HG02973 (cell line): ENCODE results near the gene HRH1.
"Not testable (repeated sequence)": the region's sequence is repeated elsewhere in the genome, so short reads cannot be mapped to it uniquely, and the experiment has no call there.

Experiments
- ATAC-seq: cut with Tn5 transposase; IDR thresholded peaks from one replicate; pipeline ENCODE4 v1.9.1; 2021; ENCODE audit warnings: moderate library complexity; ENCODE audit not compliant: unreplicated experiment

Gene HRH1

GRCh38 chr3:11238880-11239279 lies 84.6 kb downstream of the HRH1 start:
- no peak for ATAC-seq

- ATAC-seq, result no peak
Measured at GRCh38 chr3:11239796-11240195, 85.5 kb downstream of the HRH1 start.

GRCh38 chr3:11240496-11240895 lies 86.2 kb downstream of the HRH1 start:
- no peak for ATAC-seq

GRCh38 chr3:11244121-11244677 lies 89.9 kb downstream of the HRH1 start:
- no peak for ATAC-seq

- ATAC-seq, result no peak
Measured at GRCh38 chr3:11245276-11245675, 91.0 kb downstream of the HRH1 start.

GRCh38 chr3:11245827-11246662 lies 91.8 kb downstream of the HRH1 start:
- no peak for ATAC-seq

- no peak for ATAC-seq
Measured at GRCh38 chr3:11246663-11246970, 92.3 kb downstream of the HRH1 start.

- no peak for ATAC-seq
Measured at GRCh38 chr3:11247362-11247761, 93.1 kb downstream of the HRH1 start.

- ATAC-seq, result no peak
Measured at GRCh38 chr3:11248596-11248995, 94.3 kb downstream of the HRH1 start.

- ATAC-seq, result no peak
Measured at GRCh38 chr3:11250902-11251806, 96.9 kb downstream of the HRH1 start.

GRCh38 chr3:11251807-11252176 lies 97.5 kb downstream of the HRH1 start:
- no peak for ATAC-seq

GRCh38 chr3:11254876-11255275 lies 100.6 kb downstream of the HRH1 start:
- ATAC-seq, result no peak

- not testable (repeated sequence) for ATAC-seq
Measured at GRCh38 chr3:11255537-11255936, 101.2 kb downstream of the HRH1 start.

- no peak for ATAC-seq
Measured at GRCh38 chr3:11258958-11259357, 104.7 kb downstream of the HRH1 start.

GRCh38 chr3:11260460-11260859 lies 106.2 kb downstream of the HRH1 start:
- no peak for ATAC-seq

GRCh38 chr3:11269007-11269406 lies 114.7 kb downstream of the HRH1 start:
- ATAC-seq, result no peak

GRCh38 chr3:11271986-11272904 lies 118.0 kb downstream of the HRH1 start, which contains the start of gene ATG7:
Gene ATG7 (plus strand): TSS chr3:11272397. CDS start chr3:11298696, 26,299 bp downstream.
- peak; percentile 95 for ATAC-seq

GRCh38 chr3:11272906-11273574 lies 118.7 kb downstream of the HRH1 start:
- no peak for ATAC-seq

- no peak for ATAC-seq
Measured at GRCh38 chr3:11273891-11274291, 119.6 kb downstream of the HRH1 start.

GRCh38 chr3:11274566-11275142 lies 120.4 kb downstream of the HRH1 start:
- ATAC-seq, result no peak
